CD4-positive, alpha-beta T cell treated with Interleukin-17A for 1 hour (primary cell): ENCODE measurements around the gene SPON2.
A peak's percentile ranks its signal among the peaks of the same experiment; 100 is the strongest.

Experiments
- DNase-seq: peaks from one replicate; pipeline ENCODE4 v3.0.0-alpha.2; 2020

SPON2 gene

DNA sequence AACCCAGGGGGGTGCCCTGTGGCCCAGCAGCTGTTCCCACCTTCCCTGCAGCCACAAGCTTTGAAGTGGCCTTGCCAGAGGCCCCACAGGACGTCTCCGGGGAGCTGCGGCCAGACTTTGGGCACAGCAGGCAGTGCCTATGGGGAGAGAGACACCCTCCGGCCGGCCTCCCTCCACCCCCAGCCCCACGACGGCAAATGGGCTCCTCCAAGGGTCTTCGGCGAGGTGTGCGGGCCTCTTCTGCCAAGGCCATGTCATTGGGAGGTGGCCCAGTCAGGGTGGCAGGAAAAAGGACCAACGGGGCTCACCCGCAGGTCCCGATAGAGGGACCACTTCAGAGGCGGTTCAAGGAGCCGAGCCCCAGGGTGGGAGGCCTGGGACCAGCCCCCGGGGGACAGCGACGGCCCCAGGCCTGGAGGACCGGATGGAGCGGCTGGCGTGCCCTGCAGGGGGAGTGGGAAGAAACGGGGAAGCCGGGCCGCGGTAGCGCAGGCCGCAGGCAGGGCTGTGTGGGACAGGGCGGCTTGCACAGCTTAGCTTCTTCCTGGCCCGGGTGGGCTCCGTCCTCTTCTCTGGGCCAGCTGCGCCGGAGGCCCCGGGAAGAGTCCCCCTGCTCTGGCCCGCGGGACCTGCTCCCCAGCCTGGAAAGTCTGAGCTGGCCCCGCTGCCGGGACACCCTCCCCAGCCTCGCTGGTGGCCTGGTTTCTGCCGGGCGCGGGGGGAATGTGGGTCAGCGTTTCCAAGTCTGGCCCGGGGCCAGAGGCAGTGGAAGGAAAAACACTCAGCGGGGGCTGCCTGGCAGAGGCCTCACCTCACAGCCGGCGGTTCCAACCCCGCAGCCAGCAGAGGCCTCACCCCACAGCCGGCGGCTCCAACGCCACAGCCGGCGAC lies 21.9 kb upstream of the SPON2 start:
- DNase-seq: no peak

DNA sequence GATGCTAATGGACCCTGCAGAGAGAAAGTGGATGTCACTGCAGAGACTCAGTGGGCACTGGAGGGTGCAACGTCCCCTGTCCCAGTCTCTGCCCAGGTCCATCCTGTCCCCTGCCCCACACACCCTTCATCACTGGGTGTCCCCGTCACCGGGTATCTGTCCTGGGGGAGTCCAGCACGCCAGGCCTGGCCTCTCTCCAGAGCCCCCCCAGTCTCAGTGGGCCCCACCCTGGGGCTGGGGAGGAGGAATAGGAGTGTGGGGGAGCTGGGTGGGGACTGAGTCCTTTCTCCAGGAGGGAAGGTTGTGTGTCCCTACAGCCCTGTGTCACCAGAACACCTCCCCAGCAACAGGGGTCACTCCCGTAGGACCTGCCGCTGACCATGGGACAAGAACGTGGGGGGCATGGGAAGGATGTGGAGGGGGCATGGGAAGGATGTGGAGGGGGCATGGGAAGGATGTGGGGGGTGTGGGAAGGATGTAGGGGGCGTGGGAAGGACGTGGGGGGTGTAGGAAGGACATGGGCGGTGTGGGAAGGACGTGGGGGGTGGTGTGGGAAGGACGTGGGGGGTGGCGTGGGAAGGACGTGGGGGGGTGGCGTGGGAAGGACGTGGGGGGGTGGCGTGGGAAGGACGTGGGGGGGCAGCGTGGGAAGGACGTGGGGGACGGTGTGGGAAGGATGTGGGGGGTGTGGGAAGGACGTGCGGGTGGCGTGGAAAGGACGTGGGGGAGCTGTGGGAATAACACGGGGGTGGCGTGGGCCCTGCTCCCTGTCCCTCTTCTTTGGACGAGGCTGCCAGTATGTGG lies 21.0 kb upstream of the SPON2 start:
- DNase-seq: no peak

DNA sequence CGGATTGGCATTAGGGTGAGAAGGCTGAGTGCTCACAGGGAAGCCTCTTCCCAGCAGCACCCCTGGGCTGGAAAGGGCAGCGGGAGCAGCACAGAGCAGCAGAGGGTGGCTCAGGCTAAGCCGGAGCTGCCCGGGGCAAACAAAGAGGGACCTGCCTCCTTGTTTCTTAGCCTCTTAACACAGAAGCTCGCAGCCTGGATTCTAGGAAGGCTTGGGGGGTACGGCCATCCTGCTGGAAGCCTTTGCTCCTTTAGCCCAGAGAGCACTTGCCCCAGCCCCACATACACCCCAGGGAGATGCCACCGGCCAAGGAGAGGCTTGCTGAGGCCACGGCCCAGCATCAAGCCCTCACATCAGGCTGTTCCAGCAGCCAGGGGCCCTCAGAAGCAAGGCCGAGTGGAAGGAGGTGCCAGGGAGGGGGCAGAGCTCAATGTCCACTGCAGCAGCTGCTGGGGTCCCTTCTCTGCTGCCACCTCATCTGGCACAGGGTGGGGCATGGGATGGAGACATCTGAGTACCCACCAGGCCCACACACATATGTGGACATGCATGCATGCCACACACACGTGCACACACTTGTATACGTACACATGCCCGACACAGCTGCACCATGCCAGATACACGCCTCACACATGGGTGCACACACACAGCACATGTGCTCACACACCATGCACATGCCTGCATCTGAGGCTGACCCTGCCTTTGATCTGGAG lies 20.3 kb upstream of the SPON2 start:
- no peak for DNase-seq

DNA sequence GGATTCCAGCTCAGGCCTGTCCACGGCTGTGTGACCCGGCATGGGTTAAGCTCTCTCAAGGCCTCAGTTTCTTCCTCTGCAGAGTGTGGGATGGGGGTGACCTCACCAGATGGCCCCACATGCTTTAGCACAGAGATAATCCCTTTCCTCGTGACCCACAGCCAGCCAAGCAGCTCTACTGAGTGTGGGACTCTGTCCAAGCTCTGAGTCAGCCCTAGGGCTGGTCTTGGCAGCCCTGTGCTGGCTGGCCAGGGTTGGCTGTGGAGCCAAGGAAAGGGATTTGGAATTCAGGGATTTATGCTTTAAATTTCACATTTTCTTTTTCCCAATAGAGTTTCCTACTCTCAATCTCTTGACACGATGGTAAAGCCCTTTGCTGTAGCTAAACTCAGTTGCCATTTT lies 19.7 kb upstream of the SPON2 start:
- DNase-seq: no peak

DNA sequence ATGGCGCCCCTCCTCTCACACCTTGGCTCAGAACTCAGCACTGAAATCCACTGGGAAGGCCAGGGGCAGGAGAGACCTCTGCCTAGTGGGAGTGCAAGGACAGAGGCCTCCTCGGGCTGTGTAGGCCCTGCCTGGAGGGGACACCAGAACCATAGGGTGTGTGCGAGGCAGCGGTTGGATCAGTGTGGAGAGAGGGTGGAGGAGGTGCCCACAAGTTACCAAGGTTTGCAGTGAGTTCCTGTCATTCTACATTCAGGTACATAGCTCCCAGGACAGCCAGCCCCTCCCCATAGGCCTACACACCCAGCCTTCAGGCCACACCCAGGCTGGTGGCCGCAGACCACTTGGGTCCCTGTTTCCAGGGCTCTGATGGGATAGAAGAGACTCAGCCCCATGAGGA lies 19.2 kb upstream of the SPON2 start:
- no peak for DNase-seq

DNA sequence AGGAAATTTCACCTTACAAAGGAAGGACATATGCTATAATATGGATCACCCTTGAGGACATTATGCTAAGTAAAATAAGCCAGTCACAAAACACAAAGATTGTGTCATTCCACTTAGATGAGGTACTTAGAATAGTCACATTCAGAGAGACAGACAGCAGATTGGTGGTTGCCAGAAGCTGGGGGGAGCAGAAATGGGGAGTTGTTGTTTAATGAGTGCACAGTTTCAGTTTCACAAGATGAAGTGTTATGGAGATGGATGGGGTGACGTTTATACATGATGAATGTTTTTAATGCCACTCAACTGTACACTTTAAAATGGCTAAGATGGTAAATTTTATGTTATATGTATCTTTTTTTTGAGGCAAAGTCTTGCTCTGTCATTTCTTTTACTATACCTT lies 14.8 kb upstream of the SPON2 start:
- peak; percentile 74 for DNase-seq

DNA sequence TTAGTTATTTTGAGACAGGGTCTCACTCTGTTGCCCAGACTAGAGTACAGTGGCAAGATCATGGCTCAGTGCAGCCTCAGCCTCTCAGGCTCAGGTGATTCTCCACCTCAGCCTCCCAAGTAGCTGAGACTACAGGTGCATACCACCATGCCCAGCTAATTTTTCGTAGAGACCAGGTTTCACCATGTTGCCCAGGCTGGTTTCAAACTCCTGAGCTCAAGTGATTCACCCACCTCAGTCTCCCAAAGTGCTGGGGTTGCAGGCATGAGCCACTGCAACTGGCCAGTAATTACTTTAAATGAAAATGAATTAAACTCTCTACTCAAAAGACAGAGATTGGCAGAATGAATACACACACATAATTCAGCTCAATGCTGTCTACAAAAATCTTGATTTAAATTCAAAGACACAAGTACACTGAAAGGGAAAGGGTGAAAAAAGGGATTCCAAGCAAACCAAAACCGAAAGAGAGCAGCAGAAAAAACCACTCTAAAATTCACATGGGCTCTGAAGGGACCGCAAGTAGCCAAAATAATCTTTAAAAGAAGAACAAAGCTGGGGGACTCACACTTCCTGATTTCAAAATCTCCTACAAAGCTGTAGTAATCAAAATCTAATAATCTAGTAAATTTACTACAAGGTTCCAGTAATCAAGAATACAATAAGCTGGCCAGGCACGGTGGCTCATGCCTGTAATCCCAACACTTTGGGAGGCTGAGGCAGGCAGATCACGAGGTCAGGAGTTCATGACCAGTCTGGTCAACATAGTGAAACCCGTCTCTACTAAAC lies 11.8 kb upstream of the SPON2 start:
- peak; percentile 49 for DNase-seq

DNA sequence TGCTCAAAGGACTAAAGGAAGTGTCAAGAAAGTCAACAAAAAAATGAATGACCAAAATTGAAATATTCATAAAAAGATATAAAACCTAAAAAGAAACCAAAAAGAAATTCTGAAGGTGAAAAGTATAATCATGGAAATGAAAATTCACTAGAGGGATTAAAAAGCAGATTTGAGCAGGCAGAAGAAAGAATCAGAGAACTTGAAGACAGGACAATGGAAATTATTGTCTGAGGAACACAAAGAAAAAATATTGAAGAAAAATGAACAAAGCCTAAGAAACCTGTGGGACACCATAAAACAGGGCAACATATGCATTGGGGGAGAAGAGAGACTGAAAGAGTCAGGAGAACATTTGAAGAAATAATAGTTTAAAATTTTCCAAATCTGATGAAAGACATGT lies 9.9 kb upstream of the SPON2 start:
- no peak for DNase-seq

DNA sequence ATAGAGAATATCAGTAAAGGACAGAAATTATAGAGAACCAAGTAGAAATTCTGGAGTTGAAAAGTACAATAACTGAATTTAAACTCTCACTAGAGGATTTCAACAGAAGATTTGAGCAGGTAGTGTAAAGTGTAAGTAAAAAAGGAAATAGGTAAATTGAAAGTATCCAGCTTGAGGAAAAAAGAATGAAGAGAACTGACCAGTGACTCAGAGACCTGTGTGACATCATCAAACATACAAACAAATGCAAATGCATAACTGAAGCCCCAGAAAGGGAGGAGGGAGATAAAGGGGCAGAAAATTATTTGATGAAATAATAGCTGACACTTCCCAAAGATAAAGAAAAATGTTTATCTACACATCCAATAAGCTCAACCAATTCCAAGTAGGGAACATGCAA lies 8.3 kb upstream of the SPON2 start:
- DNase-seq: no peak

DNA sequence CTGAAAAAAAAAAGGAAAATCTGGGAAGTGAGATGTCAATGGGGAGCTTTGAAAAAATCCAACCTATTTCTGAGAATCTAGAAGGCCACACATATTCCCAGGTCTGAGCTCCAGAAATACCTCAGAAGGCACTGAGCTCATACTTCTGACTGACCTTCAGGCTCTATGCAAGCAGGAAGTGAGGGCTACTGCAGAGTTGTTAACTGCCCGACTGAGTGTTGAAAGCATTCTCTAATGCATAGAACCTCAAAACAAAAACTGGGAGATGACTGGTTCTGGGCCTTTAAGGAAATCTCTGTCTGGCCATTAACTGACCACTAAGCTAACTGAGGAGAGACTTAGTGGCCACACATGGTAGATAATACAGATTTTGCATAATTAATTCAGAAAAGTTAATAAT lies 7.6 kb upstream of the SPON2 start:
- DNase-seq: no peak

DNA sequence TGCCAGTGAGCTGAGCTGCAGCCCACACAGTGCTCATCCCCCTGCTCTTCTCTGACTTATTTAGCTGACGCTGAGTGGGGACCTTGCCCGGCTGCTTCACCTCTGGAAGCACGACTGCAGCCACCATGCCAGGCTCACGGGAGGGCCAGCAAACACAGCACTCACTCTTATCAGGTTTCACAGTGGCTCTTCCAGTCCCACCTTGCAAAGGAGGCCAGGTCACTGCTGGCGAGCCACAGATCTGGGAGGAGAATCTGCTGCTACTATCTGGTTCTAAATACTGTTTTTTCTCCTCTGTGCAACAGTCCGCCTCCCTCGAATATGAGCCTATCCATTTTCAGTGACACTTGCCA lies 6.7 kb upstream of the SPON2 start:
- no peak for DNase-seq

DNA sequence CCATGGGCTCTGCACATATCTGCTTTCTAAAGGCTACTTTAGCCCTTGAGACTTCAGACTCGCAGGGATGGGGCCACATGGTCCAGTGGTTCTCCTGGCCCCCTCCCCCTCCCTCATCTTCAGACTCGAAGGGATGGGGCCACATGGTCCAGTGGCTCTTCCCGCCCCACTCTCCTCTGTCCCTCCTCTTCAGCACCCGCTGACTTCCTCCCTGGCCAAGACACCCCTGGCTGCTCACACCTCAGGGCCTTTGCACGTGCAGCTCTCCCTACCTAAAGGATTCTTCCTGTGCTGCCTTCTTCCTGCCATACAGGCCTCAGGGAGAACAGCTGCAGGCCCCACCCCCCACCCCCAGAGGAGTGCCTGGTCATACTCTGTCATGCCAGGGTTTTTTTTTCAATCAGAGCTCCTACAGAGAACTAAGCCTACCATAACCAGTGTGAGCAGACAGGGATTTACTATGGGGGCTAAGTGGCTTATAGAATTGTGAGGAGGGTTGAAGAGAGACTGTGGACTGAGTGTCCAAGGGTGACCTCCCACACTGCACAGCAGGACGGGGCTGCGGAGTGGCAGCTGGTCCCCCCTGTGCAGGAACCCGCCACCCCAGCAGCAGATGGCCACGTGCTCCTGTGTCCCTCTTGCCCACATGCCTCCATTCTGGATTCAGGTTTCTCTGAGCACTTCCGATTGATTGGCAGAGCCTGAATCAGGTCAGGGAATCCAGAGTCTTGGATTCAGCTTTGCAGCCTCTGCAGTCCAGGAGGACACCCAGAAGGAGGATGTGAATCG lies 6.1 kb upstream of the SPON2 start:
- no peak for DNase-seq

DNA sequence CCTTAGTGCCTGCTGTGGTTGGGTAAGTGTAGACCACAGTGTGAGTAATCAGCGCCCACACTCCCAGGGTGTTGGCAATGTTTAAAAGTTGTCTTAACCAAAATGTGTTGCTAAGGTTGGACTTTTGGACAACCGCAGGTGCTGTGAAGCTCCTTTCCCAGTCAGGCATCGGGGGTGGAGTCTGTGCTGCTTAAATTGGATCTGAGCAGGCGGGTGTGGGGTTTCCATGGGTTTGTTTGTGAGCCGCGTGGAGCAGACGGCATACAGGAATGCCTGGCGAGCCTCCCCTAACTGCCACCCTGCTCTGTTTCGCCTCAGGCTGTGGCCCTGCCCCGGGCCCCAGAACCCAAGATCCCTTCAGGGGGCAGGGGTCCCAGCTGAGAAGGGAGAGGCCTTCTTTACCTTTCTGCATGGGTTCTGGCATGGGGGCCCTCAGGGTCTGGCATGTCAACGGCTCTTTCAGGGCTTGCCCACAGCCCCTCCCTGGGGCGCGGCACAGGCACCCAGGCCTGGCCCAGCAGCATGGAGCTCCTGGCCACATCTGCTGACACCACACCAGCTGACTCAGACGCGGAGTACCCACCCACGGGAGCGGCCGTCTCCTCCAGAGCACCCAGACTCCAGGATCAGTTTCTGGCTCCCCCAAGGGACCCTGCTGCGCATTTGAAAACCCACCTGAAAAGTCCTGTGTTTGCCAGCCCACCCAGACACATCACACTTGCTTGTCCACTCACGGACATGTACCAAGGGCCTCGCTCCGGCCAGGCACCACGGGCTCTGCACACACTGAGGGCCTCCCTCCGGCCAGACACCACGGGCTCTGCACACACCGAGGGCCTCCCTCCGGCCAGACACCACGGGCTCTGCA lies 5.1 kb upstream of the SPON2 start:
- peak; percentile 70 for DNase-seq

DNA sequence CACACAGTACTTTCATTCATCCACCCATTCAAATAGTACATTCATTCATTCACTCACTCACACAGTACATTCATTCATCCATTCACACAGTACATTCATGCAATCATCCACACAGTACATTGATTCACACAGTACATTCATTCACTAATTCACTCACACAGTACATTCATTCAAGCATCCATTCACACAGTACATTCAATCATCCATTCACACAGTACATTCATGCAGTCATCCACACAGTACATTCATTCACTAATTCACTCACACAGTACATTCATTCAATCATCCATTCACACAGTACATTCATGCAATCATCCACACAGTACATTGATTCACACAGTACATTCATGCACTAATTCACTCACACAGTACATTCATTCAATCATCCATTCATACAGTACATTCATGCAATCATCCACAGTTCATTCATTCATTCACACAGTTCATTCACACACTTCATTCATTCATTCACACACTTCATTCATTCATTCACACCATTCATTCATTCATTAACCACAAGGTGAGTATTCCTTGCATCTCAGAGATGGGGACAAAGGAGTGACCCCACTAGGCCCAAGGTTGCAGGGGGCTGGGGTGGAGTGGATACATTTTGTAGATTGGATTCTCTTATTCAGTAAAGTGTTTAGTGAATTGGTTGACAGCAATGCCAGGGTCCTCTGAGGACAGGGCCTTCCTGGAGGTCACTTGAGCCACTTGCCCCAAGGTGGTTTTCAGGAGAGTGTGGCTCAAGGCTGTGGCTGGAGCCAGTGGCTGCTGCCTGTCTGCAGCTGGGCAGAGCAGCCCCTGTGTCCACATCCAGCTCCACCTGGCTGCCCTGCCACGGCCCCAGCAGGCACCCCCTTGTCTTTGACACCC lies 4.3 kb upstream of the SPON2 start:
- DNase-seq: no peak

DNA sequence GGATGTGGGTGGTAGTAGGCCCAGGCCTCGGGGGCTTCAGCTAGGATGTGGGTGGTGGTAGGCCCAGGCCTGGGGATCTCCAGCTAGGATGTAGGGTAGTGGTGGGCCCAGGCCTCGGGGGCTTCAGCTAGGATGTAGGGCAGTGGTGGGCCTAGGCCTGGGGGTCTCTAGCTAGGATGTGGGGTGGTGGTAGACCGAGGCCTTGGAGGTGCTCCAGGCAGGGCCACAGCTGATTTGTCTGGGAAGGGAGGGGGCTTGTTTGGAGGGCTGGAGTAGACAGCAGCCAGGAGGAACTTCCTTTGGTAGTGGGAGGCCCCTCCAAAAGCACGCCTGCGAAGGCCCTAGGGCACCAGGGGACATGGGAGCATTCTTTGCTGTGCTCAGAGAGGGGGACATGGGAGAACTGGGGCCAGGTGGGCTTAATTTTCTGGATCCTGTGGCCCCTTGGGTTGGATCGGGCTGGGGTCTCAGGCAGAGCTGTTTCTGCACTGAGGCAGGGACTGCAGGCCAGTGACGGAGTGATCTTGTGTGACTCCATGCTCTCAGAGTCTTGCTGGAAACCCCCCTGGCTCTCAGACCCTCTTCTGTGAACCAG lies 3.3 kb upstream of the SPON2 start:
- DNase-seq: no peak

DNA sequence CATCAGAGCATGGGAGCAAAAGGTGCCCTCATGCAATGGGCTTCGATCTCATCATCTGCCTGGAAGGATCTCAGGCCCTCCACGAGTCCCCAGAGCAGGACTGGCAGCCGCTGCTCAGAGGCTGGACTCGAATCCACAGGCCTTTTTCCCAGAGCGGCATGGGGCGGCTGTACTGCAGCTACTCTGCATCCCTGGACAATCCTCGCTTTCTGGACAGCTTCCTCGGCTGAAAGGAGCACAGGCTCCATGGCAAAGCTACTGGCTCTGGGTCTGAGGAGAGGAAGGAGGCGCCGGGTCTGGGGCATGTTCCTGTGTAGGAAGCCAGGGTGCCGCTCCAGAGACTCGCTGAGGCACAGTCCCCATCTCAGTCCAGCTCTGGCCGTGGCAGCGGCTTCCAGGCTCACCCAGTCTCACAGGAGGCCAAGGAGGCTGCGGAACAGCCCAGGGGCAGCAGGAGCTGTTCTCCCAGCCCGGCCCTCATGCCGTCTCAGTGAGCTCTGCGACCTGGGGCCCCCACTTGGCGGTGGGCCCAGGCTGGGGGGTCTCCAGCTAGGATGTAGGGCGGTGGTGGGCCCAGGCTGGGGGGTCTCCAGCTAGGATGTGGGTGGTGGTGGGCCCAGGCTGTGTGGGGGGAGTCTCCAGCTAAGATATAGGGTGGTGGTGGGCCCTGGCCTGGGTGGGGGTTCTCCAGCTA lies 2.7 kb upstream of the SPON2 start:
- no peak for DNase-seq

DNA sequence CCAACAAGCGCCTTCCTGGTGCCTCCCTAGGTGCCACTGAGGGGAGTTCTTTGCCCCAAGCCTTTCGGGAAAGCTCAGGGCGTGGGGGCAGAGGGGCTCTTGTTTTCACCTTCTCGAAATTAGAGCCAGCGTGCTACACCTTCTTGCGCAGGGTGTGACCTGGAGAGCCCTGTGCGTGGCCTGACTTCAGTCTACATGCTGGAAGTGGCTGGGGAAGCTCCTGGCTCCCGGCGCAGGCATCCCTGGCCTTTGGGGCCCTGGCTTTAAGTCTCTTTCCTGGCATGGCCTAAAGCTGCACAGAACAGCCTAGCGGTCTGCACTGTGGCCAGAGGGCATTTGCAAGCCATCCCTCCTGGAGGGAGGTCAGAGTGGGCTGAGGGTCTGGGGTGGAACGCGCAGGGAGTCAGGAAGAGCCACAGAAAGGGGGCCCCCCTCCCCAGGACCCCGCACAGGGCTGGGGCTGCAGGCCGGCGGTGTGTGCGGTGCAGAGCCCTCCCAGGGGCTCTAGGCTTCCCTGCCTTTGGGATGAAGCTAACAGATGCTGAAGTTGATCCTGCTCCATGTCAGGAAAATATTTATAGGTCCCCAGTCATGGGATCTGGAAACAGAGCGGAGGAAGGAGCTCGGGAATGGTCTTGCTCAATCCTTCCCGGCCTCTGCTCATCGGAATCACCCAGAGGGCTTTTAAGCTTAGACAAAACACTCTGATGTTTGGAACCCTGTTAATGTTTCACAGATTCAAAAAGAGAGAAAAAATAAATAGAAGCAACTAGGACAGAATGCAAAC lies 781 bp upstream of the SPON2 start:
- no peak for DNase-seq
